Activated T-cell treated with anti-CD3 and anti-CD28 coated beads for 4 hours (primary cell): ENCODE data around the gene FREY1.

Experiments used
- DNase-seq: peaks from one replicate; pipeline ENCODE4 v3.0.0-alpha.2; 2020

The FREY1 gene

GRCh38 chr11:45890886-45891550 is 16.1 kb downstream of the FREY1 start:
- no peak for DNase-seq

GRCh38 chr11:45889966-45890365 is 17.1 kb downstream of the FREY1 start:
- DNase-seq = no peak

- no peak for DNase-seq
Observed at GRCh38 chr11:45889555-45889954, 17.5 kb downstream of the FREY1 start.

GRCh38 chr11:45887587-45887986 is 19.5 kb downstream of the FREY1 start:
- DNase-seq = no peak

- DNase-seq = no peak
Observed at GRCh38 chr11:45886816-45887520, 20.1 kb downstream of the FREY1 start.

- DNase-seq = no peak
Observed at GRCh38 chr11:45885921-45886721, 20.9 kb downstream of the FREY1 start.

GRCh38 chr11:45885274-45885920 is 21.7 kb downstream of the FREY1 start, which contains the start of gene MAPK8IP1:
Gene MAPK8IP1, plus strand, starts transcription at chr11:45885651. Its CDS starts 170 bp downstream, at chr11:45885821.
- peak; percentile 26 for DNase-seq

GRCh38 chr11:45884596-45885185 is 22.4 kb downstream of the FREY1 start:
- no peak for DNase-seq

- no peak for DNase-seq
Observed at GRCh38 chr11:45881708-45882368, 25.2 kb downstream of the FREY1 start.

GRCh38 chr11:45880772-45881570 is 26.1 kb downstream of the FREY1 start:
- DNase-seq = no peak

- no peak for DNase-seq
Observed at GRCh38 chr11:45879803-45880686, 27.0 kb downstream of the FREY1 start.

- DNase-seq = no peak
Observed at GRCh38 chr11:45877845-45878244, 29.2 kb downstream of the FREY1 start.

GRCh38 chr11:45877221-45877620 is 29.9 kb downstream of the FREY1 start:
- DNase-seq = no peak

GRCh38 chr11:45876401-45876800 is 30.7 kb downstream of the FREY1 start:
- DNase-seq = no peak

- no peak for DNase-seq
Observed at GRCh38 chr11:45872651-45873356, 34.3 kb downstream of the FREY1 start.

GRCh38 chr11:45871638-45872037 is 35.4 kb downstream of the FREY1 start:
- DNase-seq = no peak

GRCh38 chr11:45870706-45871105 is 36.4 kb downstream of the FREY1 start:
- DNase-seq = no peak

- no peak for DNase-seq
Observed at GRCh38 chr11:45869551-45869950, 37.5 kb downstream of the FREY1 start.

- no peak for DNase-seq
Observed at GRCh38 chr11:45864041-45864440, 43.0 kb downstream of the FREY1 start.
